Activated T-helper 1 cell treated with anti-CD3 and anti-CD28 coated beads, Interleukin-2, amount 50 U/mL, for 16 hours (primary cell): Measurements from ENCODE around the gene LINGO3.

Experiments
- DNase-seq, 2 donors: peaks; one replicate each; pipeline ENCODE4 v3.0.0-alpha.2; 2020; ENCODE audit warnings: low read depth in 1 of 2, low spot score in 1 of 2

Gene LINGO3

GRCh38 chr19:2266183-2266993 lies 41.6 kb downstream of the LINGO3 start:
- no peak for DNase-seq

DNA sequence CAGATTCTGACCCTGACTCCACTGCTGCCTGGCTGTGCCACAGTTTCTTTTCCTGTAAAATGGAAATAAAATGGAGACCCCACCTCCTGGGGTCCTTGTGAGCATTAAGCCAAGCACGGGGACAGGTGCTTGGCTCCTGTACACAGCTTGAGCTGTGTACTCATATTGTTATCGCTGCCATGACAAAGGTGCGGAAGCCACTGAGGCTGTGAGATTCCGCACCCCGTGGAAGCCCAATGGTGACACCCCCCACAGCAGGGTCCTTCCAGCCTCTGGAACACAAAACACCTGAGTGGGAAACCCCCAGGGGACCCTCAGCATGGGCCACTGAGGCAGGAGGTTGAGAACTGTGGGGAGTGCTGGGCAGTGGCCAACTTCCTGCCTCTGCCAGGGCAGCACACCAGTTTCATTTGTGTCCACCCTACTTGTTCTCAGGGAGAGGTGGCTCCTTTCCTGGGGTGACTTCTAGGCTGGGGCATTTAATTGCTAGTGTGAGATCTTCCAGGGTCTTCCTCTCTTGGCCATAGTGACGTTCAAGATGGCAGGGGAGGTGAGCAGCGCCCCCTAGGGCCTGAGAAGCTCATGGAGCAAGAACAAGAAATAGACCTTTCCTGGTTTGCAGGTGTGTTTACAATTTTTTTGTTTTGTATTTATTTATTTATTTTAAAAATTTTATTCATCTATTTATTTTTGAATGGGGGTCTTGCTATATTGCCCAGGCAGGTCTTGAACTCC lies 46.3 kb downstream of the LINGO3 start:
- no peak for DNase-seq

- no peak for DNase-seq
Observed at GRCh38 chr19:2260341-2260805, 47.6 kb downstream of the LINGO3 start.

DNA sequence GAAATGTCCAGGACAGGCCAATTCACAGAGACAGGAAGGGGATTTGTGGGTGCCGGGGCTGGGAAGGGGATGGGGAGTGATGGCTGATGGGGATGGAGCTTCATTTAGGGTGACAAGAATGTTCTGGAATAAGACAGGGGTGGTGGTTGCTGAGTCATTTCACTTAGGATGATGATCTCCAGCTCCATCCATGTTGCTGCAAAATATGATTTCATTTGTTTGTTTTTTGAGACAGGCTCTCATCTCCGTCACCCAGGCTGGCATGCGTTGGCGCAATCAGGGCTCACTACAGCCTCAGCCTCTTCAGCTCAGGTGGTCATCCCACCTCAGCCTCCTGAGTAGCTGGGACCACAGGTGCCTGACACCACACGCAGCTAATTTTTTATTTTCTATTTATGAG lies 48.6 kb downstream of the LINGO3 start:
- no peak for DNase-seq
